GM19099 (cell line): ENCODE measurements around the gene GP5.

ENCODE experiments used
- POLR2A ChIP-seq: IDR thresholded peaks from 3 replicates; pipeline ENCODE4 v1.6.1; 2011; ENCODE audit warnings: low read depth; ENCODE audit not compliant: insufficient read length; ENCODE audit errors: extremely low read depth

The GP5 gene

GRCh38 chr3:194352667-194353246 is 46.3 kb downstream of the GP5 start:
- TF ChIP-seq POLR2A: no peak

- no peak for TF ChIP-seq POLR2A
These were observed 47.0 kb downstream of the GP5 start for GRCh38 chr3:194351952-194352536.

- no peak for TF ChIP-seq POLR2A
These were observed 47.9 kb downstream of the GP5 start, which contains the start of gene CPN2 for GRCh38 chr3:194351080-194351672. CPN2 (minus strand) TSS chr3:194351328; CDS start chr3:194342702, 8,626 bp downstream.

- no peak for TF ChIP-seq POLR2A
These were observed 48.4 kb downstream of the GP5 start for GRCh38 chr3:194350726-194351071.

- TF ChIP-seq POLR2A: no peak
These were observed 50.7 kb downstream of the GP5 start for GRCh38 chr3:194348354-194348753.

GRCh38 chr3:194346621-194347020 is 52.4 kb downstream of the GP5 start:
- no peak for TF ChIP-seq POLR2A

GRCh38 chr3:194346035-194346434 is 53.0 kb downstream of the GP5 start:
- no peak for TF ChIP-seq POLR2A
